T-helper 1 cell (primary cell): ENCODE results near the gene PILRA.
A peak's percentile ranks its signal among the peaks of the same experiment; 100 is the strongest.
"Not testable (repeated sequence)": the region's sequence is repeated elsewhere in the genome, so short reads cannot be mapped to it uniquely, and the experiment has no call there.

ENCODE experiments used
- DNase-seq, 5 donors: peaks; one replicate each; pipeline ENCODE4 v3.0.0-alpha.2; 2012 to 2020

The PILRA gene

DNA sequence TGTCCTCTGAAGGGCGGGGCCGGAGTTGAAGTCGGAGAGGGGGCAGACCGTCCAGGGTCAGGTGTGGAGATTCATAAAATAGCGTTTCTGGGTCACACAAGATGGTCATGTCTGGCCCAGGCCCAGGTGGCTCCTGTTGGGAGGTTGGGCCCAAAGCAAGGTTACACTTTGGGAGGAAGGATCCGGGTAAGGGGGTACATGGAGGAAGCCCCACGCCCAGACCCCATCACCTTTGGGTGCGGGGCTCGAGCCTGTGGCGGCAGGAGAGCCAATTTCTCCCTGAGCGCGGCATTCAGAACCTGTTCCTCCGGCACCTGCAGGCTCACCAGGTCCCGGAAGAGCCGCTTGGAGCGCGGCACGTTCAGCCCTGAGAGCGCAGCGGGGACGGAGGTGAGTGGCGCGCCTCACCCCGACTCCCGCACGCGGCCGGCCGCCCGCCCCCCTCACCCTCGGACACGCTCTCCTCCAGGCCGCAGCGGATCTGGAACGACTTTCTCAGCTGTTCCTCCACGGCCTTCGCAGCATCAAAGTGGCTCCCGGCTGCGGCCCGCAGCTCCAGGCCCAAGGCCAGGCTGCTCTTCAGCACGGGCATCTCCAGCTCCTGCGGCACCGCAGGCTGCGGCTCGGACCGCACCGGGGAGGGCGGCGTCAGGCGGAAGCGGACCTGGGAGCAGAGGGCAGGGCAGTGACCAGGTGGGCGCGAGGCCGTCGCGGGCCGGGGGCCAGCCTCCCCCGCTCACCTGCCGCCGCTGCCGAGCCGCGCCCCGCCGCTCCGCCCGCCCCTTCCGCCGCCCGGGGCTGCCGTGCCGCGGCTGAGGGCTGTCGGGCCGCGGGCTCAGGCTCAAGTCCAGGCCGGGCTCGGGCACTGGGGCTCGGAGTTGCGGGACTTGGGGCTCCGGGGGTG is 62.4 kb downstream of the PILRA start:
- DNase-seq, result peak in 4 of 5 donors; percentile 34 to 66 (median 41)

DNA sequence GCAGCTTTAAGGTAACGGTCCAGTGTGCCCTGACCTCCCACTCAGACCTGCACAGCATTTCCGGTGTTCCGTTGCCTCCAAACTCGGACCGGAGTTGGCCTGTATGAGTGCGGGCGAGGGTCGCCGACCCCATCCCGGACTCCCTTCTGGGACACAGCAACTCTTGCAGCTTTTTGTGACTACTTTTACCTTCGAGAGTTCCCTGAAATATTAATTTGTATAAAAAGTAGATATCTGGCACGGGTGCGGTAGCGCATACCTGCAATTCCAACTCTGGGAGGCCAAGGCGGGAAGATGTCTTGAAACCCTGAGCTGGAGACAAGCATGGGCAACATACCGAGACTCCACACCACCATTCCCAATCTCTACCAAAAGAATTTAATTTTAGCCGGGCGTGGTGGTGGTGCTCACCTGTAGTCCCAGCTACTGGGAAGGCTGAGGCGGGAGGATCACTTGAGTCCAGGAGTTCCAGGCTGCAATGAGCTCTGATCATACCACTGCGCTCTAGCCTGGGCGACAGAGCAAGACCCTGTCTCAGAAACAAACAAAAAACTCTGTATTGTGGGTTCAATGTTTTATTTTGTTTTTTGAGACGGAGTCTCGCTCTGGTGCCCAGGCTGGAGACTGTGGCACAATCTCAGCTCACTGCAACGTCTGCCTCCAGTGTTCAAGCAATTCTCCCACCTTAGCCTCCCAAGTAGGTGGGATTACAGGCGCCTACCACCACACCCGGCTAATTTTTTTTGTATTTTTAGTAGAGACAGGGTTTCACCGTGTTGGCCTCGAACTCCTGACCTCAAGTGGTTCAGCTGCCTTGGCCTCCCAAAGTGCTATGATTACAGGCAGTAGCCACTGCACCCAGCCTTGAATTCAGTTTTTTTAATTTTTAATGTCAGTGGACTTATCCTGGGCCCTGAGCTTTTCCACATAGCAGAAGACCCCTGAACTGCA is 64.1 kb downstream of the PILRA start:
- DNase-seq, result no peak

DNA sequence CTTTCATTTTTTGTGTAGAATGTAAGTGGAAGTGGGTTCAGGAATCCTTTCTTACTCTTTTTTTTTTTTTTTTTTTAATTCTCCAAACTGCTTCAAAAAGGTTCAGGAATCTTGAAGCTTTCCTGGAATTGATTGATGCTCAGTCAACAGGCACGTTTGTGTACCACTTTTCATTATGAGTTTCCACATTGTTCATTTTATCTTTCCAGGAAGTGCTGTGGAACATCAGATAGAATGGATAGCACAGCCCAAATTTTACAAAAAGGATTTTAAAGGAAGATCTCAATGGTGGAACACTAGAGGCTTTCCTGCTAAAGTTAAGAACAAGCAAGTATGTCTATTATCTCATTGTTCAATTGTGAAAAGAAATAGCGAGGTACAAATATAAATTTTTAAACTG is 64.9 kb downstream of the PILRA start:
- no peak for DNase-seq

DNA sequence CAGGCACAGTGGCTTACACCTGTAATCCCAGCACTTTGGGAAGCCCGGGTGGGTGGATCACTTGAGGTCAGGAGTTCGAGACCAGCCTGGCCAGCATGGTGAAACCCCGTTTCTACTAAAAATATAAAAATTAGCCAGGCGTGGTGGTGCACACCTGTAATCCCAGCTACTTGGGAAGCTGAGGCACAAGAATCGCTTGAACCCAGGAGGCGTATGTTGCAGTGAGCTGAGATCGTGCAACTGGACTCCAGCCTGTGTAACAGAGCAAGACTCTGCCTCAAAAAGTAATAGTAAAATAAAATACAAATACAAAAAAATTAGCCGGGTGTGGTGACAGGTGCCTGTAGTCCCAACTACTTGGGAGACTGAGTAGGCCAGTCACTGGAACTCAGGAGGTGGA is 65.4 kb downstream of the PILRA start:
- not testable (repeated sequence) for DNase-seq

DNA sequence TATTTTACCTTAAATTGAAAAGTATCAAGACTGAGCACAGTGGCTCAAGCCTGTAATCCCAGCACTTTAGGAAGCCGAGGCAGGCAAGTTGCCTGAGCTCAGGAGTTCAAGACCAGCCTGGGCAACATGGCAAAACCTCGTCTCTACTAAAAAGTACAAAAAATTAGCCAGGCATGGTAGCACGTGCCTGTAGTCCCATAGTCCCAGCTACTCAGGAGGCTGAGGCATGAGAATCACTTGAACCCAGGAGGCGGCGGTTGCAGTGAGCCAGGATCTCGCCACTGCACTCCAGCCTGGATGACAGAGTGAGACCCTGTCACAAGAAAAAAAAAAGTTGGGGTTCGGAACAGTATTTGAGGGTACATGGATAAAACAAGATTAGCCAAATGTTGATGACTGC is 66.0 kb downstream of the PILRA start:
- DNase-seq, result not testable (repeated sequence)

DNA sequence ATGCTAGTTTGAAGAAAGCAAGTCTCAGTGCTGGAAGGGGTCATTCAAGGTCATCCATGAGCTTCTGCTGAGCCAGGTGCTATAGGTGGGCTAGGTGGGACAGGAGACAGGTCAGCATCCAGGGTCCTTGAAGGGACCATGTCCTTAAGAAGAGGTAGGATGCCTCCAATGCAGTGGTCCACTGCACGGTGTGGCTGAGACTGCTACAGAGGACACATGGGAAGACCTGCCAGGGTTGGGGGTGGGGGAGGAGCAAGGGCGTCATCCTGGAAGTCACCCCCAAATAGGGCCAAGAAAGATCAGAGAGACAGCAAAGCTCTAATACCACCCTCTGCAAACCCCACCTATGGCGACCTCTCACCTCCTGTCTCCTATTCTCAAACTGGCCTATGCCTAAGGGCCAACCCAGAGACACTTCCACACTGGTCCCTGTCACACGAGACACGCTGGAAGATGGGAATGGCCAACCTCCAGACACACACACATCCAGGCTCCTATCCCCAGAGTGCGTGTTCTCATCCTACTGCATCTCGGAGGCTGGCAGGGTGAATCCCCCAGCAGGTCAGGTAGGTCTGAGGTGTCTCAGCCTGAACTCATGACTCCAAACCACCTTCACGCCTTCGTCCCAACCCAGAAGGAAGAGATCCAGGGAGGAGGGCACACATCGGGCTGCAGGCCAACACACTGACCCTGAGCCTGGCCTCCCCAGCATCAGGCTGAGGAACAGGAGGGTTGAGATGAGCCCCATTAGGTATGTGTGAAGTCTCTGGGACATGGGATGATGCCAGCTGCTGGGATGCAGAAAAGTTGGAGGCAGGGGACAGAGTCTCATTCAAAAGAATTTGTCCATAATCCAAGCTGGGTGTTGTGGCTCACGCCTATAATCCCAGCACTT is 68.6 kb downstream of the PILRA start:
- no peak for DNase-seq

DNA sequence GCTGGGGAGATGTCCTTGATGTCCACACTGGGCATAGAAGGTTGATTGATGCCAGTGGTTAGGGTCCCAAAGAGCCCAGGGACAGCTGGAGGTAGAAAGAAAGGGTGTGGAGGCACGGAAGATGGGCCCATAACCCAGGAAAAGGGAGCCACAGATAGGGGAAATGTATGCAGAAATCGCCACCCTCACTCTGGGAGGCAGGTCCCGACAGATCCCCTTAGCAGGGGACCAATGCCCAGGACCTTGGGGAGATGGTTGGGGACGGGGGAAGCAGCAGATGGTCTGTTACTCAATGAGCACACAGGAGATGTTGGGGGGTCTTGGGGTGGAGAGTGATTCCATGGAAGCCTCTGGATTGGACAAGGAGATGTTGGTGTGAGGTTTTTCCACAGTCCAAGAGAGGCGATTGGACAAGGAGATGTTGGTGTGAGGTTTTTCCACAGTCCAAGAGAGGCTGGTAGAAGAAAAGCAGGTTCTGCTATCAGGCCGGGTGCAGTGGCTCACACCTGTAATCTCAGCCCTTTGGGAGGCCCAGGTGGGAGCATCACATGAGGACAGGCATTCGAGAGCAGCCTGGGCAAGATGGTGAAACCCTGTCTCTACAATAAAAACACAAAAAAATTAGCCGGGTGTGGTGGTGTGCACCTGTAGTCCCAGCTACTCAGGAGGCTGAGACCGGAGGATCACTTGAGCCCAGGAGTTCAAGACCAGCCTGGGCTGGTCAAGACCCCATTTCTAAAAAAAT is 70.0 kb downstream of the PILRA start:
- DNase-seq, result no peak

DNA sequence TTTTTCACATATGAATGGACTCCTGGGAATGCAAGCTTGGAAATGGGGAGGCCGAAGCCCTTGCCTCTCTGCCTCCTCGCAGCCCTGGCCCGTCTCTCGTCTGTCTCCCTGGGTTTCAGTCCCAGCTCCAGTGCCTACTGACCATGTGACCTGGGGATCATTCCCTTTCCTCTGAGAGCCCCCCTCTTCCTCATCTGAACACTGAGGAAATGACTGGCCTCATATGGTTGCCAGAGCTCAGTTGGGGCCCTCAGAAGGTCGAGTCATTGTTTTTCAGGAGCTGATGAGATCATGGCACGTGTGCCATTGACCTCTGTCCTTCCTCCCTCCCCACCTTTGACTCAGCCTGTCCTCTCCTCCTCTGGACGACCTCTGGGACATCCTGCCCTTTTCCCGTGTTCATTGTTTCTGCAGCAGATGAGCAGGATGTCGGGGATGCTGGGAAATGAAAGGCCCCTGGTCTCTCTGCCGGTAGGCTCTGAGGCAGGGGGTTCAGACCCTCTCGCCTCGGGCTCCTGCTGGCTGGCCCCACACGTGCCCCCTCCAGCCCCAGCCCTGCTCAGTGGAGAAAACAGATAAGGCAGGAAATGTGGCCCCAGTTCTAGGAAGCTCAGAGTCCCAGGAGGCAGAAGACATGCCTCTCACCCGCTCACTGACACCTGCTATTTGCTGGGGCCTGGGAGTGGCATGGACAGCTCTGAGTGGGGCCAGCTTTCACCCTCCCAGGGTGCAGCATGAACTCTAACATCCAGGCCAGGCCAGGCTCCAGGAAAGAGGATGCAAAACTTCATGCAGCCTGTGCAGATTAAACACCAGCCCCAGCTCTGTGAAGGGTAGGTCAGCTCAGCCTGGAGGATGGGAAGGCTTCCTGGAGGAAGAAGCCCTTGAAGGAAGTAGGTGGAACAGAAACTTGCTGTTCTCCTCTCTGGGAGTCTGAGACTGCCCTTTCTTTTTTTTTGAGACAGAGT is 71.3 kb downstream of the PILRA start:
- DNase-seq, result no peak

DNA sequence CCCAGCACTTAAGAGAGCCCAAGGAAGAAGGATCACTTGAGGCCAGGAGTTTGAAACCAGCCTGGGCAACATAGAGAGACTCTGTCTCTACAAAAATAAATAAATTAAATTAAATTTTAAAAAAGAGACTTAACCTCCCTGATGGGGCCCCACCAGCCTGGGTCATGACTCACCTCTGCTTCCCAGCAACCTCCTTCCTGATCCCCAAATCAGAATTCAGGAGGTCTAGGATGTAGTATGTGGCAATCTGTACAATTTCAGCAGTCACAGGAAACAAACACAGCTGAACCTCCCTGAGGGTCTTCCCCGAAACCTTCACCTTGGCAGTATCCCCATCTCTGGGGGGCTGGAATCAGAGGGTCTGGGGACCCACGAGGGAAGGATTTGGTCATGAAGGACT is 72.8 kb downstream of the PILRA start:
- DNase-seq, result no peak

DNA sequence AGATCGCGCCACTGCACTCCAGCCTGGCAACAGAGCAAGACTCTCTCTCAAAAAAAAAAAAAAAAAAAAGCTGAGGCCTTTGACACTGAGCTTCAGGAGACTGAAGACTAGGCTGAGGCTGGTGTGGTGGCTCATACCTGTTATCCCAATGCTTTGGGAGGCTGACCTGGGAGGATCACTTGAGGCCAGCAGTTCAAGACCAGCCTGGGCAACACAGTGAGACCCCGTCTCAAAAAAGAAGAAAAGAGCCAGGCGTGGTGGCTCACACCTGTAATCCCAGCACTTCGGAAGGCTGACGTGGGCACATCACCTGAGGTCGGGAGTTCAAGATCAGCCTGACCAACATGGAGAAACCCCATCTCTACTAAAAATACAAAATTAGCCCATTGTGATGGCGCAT is 74.1 kb downstream of the PILRA start:
- DNase-seq, result not testable (repeated sequence)

DNA sequence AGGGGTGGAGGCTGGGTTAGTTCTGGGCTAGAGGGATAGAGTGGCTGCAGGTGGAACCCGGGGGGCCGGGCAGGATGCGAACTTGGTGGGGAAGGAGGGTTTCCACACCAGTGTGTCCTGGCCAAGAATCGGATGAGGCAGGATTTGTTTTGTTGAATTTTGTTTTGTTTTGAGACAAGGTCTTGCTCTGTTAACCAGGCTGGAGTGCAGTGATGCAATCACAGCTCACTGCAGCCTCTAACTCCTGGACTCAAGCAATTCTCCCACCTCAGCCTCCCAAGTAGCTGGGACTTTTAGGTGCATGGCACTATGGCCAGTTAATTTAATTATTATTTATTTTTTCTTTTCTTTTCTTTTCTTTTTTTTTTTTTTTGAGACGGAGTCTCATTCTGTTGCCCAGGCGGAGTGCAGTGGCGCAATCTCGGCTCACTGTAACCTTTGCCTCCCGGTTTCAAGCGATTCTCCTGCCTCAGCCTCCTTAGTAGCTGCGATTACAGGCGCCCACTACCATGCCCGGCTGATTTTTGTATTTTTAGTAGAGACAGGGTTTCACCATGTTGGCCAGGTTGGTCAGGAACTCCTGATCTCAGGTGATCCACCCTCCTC is 76.0 kb downstream of the PILRA start:
- DNase-seq, result no peak
